Measurements from ENCODE around the gene SHISAL1.
"Not testable (repeated sequence)": the region's sequence is repeated elsewhere in the genome, so short reads cannot be mapped to it uniquely, and the experiment has no call there.

Gene SHISAL1

DNA sequence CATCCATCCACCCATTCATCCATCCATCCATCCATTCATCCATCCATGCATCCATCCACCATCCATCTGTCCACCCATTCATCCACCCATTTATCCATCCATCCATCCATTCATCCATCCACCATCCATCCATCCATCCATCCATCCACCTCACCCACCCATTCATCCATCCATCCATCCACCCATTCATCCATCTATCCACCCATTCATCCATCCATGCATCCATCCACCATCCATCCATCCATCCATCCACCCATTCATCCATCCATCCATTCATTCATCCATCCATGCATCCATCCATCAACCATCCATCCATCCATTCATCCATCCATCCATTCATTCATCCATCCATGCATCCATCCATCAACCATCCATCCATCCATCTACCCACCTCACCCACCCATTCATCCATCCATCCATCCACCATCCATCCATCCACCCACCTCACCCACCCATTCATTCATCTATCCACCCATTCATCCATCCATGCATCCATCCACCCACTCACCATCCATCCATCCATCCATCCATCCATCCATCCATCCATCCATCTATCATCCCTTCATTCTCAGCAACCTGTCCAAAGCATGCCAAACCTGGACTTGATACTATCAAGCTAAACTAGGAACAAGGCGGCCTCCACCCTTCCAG lies 10.5 kb upstream of the SHISAL1 start:
- not testable (repeated sequence) for H3K9me3 Mint-ChIP-seq, H3K4me3 Mint-ChIP-seq, H3K36me3 Mint-ChIP-seq, H3K27ac Mint-ChIP-seq, ATAC-seq
- peaks cover 11% of the 10 kb centered on the region for H3K4me1 Mint-ChIP-seq
- peaks cover 66% of the 10 kb centered on the region for H3K27me3 Mint-ChIP-seq

DNA sequence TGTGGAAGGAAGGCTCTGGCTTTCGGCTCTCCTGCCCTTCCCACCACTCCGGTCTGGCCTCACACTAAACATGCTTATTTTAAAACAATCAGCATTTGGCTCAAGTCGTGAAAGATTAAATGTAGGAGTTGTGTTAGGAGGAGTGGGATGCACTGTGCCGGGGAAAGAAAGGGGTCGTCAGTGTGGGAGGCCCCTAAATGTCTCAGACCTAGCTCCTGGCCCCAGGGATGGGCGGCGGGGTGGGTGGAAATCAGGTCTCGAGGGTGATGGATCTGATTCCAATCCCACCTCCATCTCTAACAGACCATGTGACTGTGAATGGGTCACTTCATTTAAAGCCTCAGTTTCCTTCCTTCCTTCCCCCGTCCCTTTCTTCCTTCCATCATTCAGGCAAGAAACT lies 6.9 kb upstream of the SHISAL1 start:
- Mint-ChIP-seq H3K36me3 (no peaks in the 10 kb centered on the region), H3K27me3 (peaks cover 50% of the 10 kb centered on the region), H3K27ac (no peak overlapping the region), H3K4me1 (no peaks in the 10 kb centered on the region), H3K9me3 (peaks cover 5% of the 10 kb centered on the region), H3K4me3 (no peak overlapping the region)
- ATAC-seq = no peak

DNA sequence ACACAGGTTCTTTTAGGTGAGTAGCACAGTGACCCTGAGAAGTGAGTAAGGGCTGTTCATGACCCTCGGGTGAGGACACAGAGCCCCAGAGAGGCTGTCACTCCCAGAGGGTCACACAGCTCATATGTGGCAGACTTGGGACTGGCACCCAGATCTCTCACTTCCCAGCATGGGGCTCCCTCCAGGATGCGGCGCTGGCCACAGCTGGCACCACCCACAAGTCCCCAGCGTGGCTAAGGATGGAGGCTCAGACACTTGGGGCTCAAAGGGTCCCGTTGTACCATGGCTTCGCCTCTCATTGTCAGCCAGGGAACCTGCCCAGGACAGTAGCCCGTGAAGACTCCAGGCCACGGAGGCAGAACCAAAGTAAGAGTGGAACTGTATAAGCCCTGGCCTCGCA lies 6.0 kb upstream of the SHISAL1 start:
- Mint-ChIP-seq H3K4me1 (no peaks in the 10 kb centered on the region), H3K27me3 (peaks cover 43% of the 10 kb centered on the region), H3K36me3 (no peaks in the 10 kb centered on the region), H3K27ac (no peak overlapping the region), H3K9me3 (peaks cover 5% of the 10 kb centered on the region), H3K4me3 (no peak overlapping the region)
- peak; percentile 12 for ATAC-seq

DNA sequence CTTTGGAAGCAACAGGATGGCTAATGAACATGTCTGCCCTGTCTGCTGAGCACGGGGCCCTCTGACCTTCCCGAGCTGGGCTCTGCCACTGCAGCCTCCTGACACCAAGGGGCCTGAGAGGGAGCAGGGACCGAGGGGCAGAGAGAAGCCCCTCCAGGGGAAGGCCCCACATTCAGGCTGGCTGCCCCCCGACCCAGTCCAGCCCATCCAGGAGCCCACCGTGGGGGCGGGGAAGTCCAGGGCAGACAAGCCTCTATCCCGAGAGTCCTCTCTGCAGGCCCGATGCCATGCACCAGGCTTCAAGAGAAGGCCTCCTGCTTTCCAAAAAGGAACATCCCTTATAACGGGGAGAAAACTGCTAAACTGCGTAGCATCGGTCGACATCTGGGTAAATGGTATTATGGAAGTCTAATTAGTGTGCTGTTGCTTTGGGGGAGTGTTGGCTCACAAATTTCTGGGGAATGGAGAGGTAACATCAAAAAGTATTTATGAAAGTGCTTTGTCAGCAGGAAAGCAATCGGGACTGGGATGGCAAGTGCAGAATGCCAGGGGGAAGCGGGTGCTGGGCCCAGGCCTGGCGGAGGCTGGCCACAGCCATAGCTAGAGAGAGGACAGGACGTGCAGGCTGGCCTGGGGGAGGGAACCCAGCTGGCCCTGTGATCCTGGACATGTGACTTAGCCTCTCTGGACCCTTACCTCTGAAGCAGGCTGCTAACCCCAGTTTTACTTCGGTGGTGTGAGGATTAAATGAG lies 5.3 kb upstream of the SHISAL1 start:
- ATAC-seq = no peak
- Mint-ChIP-seq H3K36me3 (no peaks in the 10 kb centered on the region), H3K4me3 (no peak overlapping the region), H3K9me3 (peaks cover 4% of the 10 kb centered on the region), H3K27ac (no peak overlapping the region), H3K27me3 (peaks cover 36% of the 10 kb centered on the region), H3K4me1 (no peaks in the 10 kb centered on the region)

DNA sequence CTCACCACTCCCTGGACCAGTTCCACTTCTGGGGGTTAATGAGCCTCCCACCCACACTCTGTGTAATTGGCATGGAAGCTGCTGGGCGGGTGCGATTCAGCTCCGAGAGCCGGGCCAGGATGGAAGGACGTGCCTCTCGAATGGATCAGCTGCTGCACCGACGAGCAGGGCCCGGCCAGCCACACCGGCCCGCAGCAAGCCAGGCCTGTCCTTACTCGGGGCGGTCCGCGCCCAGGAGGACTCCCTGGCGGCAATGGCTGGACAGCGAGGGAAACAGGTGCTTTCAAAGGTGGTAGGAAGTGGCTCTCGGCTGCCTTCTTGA lies 4.3 kb upstream of the SHISAL1 start:
- H3K36me3 Mint-ChIP-seq = no peaks in the 10 kb centered on the region
- H3K27ac Mint-ChIP-seq = no peak overlapping the region
- H3K4me1 Mint-ChIP-seq = no peaks in the 10 kb centered on the region
- H3K27me3 Mint-ChIP-seq = peaks cover 35% of the 10 kb centered on the region
- no peak overlapping the region for H3K4me3 Mint-ChIP-seq
- no peaks in the 10 kb centered on the region for H3K9me3 Mint-ChIP-seq
- no peak for ATAC-seq

DNA sequence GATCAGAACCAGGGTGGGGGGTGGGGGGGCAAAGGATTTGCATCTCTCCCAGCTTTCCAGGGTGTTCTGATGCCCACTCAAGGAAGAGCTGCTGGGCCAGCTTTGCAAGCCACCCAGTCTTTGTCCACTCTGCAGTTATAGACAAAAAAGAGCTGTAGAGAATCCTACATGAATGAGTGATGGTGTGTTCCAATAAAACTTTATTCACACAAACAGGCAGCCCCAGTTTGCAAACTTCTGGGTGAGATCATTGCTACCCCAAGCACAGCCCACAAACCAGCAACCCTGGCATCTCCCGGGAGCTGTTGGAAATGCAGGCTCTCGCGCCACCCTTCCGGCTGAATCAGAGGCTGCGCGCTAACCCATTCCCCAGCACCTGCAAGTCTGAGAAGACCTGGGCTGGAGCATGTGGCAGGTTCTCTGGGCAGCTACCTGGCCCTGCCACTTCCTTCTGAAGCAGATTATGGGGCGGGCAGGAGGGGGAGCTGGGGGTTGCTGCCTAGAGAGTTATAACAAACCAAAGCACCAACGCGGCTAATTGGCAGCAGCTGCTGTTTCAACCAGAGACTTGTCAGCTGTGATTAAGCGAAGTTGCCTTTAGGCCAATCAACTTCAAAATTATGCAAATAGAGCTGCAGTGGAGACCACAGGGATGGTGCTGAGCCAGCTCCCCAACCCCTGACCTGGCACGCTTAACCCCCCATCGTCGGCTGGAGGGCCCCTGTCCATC lies 3.8 kb upstream of the SHISAL1 start:
- H3K27me3 Mint-ChIP-seq = peaks cover 33% of the 10 kb centered on the region
- no peak for ATAC-seq
- H3K9me3 Mint-ChIP-seq = no peaks in the 10 kb centered on the region
- no peaks in the 10 kb centered on the region for H3K36me3 Mint-ChIP-seq
- no peak overlapping the region for H3K4me3 Mint-ChIP-seq
- no peaks in the 10 kb centered on the region for H3K4me1 Mint-ChIP-seq
- no peak overlapping the region for H3K27ac Mint-ChIP-seq

DNA sequence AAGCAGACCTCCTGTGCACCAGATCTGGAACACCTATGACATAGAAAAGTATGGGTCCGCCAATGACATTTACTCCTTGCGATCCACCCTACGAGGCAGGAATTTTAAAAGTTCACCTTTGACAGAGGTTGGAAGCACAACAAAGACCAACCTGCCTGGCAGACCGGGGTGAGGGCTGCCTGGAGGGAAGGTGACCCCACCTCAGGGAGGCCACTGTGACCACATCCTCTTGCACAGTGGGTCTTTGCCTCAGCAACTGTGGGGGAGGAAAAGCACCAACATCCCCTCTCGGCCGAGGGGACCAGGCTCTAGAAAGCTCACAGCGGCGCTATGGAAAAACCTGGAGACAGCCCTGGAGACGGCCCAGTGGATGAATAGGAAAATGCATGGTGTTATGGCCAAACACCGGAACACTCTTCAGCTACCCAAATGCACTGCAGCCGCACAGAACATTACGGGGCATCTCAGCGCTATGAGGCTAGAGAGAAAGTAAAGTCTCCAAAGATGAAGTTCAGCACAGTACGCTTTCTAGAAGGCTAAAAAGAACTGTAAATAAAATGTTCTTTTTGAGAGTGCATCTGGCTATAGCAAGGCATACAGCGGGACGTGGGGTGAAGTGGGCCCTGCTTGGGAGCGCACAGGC lies 1.8 kb upstream of the SHISAL1 start:
- Mint-ChIP-seq H3K4me3 (no peak overlapping the region), H3K27ac (no peak overlapping the region), H3K27me3 (peaks cover 26% of the 10 kb centered on the region), H3K9me3 (no peaks in the 10 kb centered on the region), H3K36me3 (no peaks in the 10 kb centered on the region), H3K4me1 (no peaks in the 10 kb centered on the region)
- no peak for ATAC-seq

DNA sequence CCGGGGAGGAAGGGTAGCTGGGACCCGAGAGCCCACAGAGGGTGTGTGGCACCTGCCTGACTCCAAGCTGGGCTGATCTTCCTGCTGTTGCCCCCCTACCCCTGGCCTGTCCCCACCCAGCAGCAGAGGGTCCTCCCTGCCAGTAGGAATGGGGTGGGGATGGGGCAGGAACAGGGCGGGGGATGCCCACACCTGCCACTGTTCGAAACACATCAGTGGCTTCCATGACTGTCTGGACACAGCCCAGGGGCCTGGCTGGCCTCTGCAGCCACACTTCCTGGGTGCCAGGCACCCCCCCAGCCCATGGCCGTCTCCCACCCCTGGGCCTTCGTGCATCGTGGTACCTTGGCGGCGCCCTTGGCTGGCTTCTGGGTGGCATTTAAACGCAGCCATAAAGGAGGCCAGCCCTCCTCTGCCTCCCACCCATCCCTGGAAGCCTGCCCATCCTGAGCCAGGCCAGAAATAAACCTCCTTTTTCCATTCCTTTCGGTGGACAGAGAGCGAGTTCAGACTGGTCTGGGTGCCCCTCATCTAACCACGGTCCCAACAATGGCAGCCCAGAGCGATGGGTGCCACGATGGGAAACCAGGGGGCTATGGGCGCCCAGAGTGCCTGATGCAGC lies 745 bp upstream of the SHISAL1 start:
- H3K4me1 Mint-ChIP-seq = no peaks in the 10 kb centered on the region
- H3K27ac Mint-ChIP-seq = no peak overlapping the region
- peaks cover 33% of the 10 kb centered on the region for H3K27me3 Mint-ChIP-seq
- H3K36me3 Mint-ChIP-seq = no peaks in the 10 kb centered on the region
- no peaks in the 10 kb centered on the region for H3K9me3 Mint-ChIP-seq
- H3K4me3 Mint-ChIP-seq = no peak overlapping the region
- ATAC-seq = no peak

DNA sequence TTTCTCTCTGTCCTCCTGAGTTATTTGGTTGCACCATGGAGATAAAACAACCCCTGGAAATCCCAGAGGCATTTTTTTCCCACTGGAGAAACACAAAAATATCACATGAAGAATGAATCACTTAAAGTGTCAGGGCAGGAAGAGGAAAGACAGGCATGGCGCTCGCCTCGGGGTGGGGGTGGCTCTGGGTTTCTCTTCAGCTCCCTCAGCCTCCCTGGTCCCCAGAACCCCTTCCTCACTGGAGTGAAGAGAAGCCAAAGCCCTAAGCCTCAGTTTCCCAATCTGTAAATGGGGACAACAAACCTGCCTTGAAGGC lies 938 bp downstream of the SHISAL1 start:
- no peak for ATAC-seq
- Mint-ChIP-seq H3K27ac (no peak overlapping the region), H3K4me3 (no peak overlapping the region), H3K4me1 (no peaks in the 10 kb centered on the region), H3K27me3 (peaks cover 42% of the 10 kb centered on the region), H3K9me3 (no peaks in the 10 kb centered on the region), H3K36me3 (no peaks in the 10 kb centered on the region)

DNA sequence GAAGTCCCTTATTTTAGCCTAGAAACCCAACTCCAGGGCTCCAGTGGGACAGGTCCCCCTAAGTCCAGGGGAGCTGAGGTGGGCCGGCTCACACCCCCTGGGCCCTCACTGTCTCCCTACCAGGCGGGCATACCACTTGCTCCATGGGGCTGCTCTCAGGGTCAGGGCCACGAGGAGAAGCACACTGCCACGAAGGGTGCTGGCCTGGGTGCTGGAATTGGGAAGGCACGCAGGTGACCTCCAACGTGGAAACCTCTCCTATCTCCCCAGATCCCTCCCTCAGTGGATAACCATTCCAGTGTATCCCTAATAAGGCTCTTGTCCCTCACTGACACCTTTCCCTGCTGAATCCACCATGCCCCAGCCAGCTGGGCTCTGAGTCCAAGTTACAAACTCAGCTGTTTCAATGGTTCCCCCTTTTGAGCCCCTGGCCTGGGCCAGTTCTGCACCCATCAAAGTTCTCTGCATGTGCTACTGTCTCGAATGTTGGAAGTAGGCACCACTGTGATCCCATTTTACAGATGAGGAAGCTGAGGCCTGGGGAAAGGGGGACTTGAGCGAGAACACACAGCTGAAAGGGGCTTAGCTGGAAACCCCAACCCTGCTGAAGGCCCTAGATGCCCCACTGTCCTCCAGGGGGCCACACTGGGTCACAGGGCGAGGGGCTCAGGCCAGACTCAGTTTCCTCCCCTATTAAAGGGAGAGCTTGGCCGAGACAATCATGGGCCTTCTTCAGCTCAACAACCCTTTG lies 1.5 kb downstream of the SHISAL1 start:
- Mint-ChIP-seq H3K36me3 (no peaks in the 10 kb centered on the region), H3K27ac (no peak overlapping the region), H3K4me3 (no peak overlapping the region), H3K9me3 (no peaks in the 10 kb centered on the region), H3K27me3 (peaks cover 46% of the 10 kb centered on the region), H3K4me1 (no peaks in the 10 kb centered on the region)
- no peak for ATAC-seq

DNA sequence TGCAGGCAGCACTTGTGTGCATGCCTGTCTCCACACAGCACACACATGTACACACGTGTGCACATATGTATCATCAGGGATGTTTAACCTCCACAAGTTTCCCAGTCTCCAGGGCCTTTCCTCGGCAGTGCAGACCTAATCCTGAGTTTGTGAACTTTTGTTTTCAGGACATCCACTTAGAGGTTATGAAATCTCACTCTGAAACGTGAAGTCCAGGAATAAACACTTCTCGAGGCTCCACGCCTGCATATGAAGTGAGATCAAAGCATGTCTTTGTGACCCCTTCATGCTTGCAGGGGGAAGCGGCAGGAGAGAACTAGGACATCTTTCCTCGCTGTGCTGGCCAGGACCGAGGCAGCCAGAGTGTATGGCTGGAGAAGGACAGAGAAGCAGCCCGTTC lies 3.1 kb downstream of the SHISAL1 start:
- Mint-ChIP-seq H3K4me1 (no peaks in the 10 kb centered on the region), H3K4me3 (no peak overlapping the region), H3K9me3 (no peaks in the 10 kb centered on the region), H3K27ac (no peak overlapping the region), H3K27me3 (peaks cover 38% of the 10 kb centered on the region), H3K36me3 (no peaks in the 10 kb centered on the region)
- ATAC-seq = no peak

DNA sequence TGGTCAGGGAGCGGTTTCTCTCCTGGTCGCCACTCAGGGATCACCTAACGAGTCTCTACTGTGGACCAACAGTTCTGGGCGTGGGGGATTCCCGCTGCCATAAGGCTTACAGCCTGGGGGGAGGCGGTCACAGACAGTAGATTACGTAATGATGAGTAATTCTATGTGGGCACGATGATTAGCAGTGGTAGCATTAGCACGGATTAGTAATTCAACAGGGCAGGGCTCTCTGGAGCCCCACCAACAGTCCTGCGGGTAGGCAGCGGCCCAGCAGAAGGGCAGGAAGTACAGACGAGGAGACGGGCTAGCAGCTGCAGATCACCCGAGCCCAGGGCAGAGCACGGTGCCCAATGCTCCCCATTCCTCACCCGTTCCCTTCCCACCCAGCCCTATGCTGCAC lies 3.6 kb downstream of the SHISAL1 start:
- H3K27me3 Mint-ChIP-seq = peaks cover 36% of the 10 kb centered on the region

DNA sequence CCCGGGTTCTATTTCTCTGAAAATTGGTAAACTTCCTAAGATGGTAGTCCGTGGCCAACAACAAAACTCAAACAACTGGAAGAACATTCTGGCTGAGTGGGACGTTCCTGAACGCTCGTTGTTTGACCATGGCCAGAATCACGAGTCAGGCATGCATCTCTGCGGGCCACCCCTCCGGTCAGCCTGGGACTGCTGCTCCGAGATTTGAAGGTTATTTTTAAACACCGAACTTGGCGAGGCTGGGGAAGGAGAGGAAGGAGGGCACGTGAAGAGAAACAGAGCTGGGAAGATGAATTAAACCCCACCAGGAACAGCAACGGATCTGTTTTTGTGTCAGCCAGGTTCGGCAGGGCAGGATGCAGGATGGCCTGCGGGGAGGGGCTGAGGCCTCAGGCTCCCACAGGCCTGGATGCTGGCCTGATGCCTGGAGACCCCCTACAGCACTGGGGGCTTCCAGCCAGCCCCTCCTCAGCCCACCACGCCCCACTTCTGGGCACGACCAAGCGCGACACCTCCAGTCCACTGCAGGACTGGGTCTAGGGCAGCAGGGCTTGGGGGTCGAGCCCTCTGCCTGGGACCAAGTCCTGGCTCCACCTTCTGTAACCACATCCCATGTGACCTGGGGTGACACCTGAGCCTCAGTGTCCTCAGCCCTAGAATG lies 5.1 kb downstream of the SHISAL1 start:
- Mint-ChIP-seq H3K4me3 (no peak overlapping the region), H3K27ac (no peak overlapping the region), H3K4me1 (no peaks in the 10 kb centered on the region), H3K9me3 (no peaks in the 10 kb centered on the region), H3K27me3 (peaks cover 34% of the 10 kb centered on the region), H3K36me3 (no peaks in the 10 kb centered on the region)
- ATAC-seq = no peak

More for the DNA sequence above, 3.6 kb downstream of the SHISAL1 start:
- ATAC-seq = peak; percentile 2
- H3K9me3 Mint-ChIP-seq = no peaks in the 10 kb centered on the region
- no peaks in the 10 kb centered on the region for H3K36me3 Mint-ChIP-seq
- H3K4me1 Mint-ChIP-seq = no peaks in the 10 kb centered on the region
- no peak overlapping the region for H3K27ac Mint-ChIP-seq
- no peak overlapping the region for H3K4me3 Mint-ChIP-seq

DNA sequence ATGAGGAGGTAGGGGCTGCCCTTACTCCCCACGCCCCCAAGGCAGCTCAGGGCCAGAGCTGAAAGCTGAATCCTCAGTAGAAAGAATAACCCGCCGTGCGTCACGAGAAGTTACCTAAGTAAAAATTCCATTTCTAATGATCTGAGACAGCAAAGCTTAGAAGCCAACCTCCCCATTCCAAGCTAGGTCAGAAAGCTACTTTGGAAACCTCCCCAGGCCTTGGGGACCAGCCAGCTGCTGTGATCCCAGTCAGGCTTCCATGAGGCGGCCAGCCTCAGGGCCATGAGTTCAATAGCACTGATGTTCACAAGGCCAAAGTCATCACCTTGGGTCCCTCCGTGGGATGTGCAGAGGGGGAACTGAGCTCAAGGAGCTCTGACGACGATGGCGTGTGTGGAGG lies 6.9 kb downstream of the SHISAL1 start:
- no peak overlapping the region for H3K27ac Mint-ChIP-seq
- H3K4me1 Mint-ChIP-seq = no peaks in the 10 kb centered on the region
- no peak overlapping the region for H3K4me3 Mint-ChIP-seq
- H3K27me3 Mint-ChIP-seq = peaks cover 32% of the 10 kb centered on the region
- H3K36me3 Mint-ChIP-seq = no peaks in the 10 kb centered on the region
- ATAC-seq = no peak
- no peaks in the 10 kb centered on the region for H3K9me3 Mint-ChIP-seq
